Large intestine (tissue), 3 donors: Measurements from ENCODE around the gene LRMDA. TPM values are rescaled to one million over a fixed set of nuclear protein-coding genes. Genes with fewer than 3 reads are reported as not detected.

ENCODE experiments used
- DNase-seq, 2 donors: peaks; one replicate each; pipeline versions ENCODE4 v3.0.0 to v3.0.0-alpha.2; 2013
- H3K27ac ChIP-seq: one replicate; pipeline ENCODE4 v1.5.1; 2013; ENCODE audit warnings: low read length
- H3K27me3 ChIP-seq: 2 replicates; pipeline ENCODE4 v1.6.1; 2013; ENCODE audit warnings: low read length; ENCODE audit not compliant: control insufficient read depth, insufficient read depth
- H3K36me3 ChIP-seq: 2 replicates; pipeline ENCODE4 v1.6.1; 2013; ENCODE audit warnings: low read length; ENCODE audit not compliant: control insufficient read depth, insufficient read depth
- H3K4me1 ChIP-seq: one replicate; pipeline ENCODE4 v1.6.1; 2013; ENCODE audit warnings: low read length; ENCODE audit not compliant: control insufficient read depth, insufficient read depth
- H3K4me3 ChIP-seq: one replicate; pipeline ENCODE4 v1.5.1; 2013; ENCODE audit warnings: low read length
- H3K9me3 ChIP-seq: one replicate; pipeline ENCODE4 v1.6.1; 2013; ENCODE audit warnings: mild to moderate bottlenecking, low read depth, low read length, moderate library complexity; ENCODE audit not compliant: control insufficient read depth
- WGBS: methylation state at CpG from one replicate; pipeline ENCODE4 v1.1.5; 2013; ENCODE audit warnings: low lambda C conversion rate; ENCODE audit not compliant: insufficient coverage; 5-methylcytosine and 5-hydroxymethylcytosine counted together
- polyA plus RNA-seq: library from polyadenylated mRNA; unstranded; fragments of 120-200 nt; gene quantifications from one replicate; pipeline ENCODE4 v1.2.1, GENCODE V29; 2013

LRMDA gene
- polyA plus RNA-seq, 1 donor: 5.3 TPM

- Histone ChIP-seq H3K4me1 (peaks cover 7% of the 10 kb centered on the region), H3K4me3 (no peak overlapping the region), H3K36me3 (no peaks in the 10 kb centered on the region), H3K9me3 (peaks cover 3% of the 10 kb centered on the region), H3K27ac (no peak overlapping the region), H3K27me3 (no peaks in the 10 kb centered on the region)
- DNase-seq: no peak
- WGBS: no CpG with 5 or more reads among the region's 2 CpGs
These were observed 16.7 kb downstream of the LRMDA start for GRCh38 chr10:75448166-75448565.

- H3K4me1 ChIP-seq: peaks cover 7% of the 10 kb centered on the region
- H3K27me3 ChIP-seq: no peaks in the 10 kb centered on the region
- no peak overlapping the region for H3K27ac ChIP-seq
- H3K36me3 ChIP-seq: no peaks in the 10 kb centered on the region
- no peak for DNase-seq
- H3K4me3 ChIP-seq: no peak overlapping the region
- WGBS: no CpG with 5 or more reads among the region's 7 CpGs
- H3K9me3 ChIP-seq: peaks cover 3% of the 10 kb centered on the region
These were observed 18.1 kb downstream of the LRMDA start for GRCh38 chr10:75449382-75450074.

GRCh38 chr10:75450075-75450445, 18.6 kb downstream of the LRMDA start:
- no peak for DNase-seq
- WGBS: 29% methylated on average over 1 of the region's 4 CpGs
- H3K4me1 ChIP-seq: peaks cover 7% of the 10 kb centered on the region
- no peak overlapping the region for H3K4me3 ChIP-seq
- no peaks in the 10 kb centered on the region for H3K36me3 ChIP-seq
- no peaks in the 10 kb centered on the region for H3K9me3 ChIP-seq
- H3K27ac ChIP-seq: no peak overlapping the region
- no peaks in the 10 kb centered on the region for H3K27me3 ChIP-seq

- no peak for DNase-seq
- 100% methylated on average over 1 of the region's 18 CpGs for WGBS
- H3K36me3 ChIP-seq: no peaks in the 10 kb centered on the region
- peaks cover 7% of the 10 kb centered on the region for H3K4me1 ChIP-seq
- no peaks in the 10 kb centered on the region for H3K9me3 ChIP-seq
- H3K27ac ChIP-seq: no peak overlapping the region
- no peaks in the 10 kb centered on the region for H3K27me3 ChIP-seq
- H3K4me3 ChIP-seq: no peak overlapping the region
These were observed 19.5 kb downstream of the LRMDA start for GRCh38 chr10:75450644-75451640.

- Histone ChIP-seq H3K4me1 (peaks cover 7% of the 10 kb centered on the region), H3K27ac (no peak overlapping the region), H3K4me3 (no peak overlapping the region), H3K9me3 (peaks cover 2% of the 10 kb centered on the region), H3K27me3 (no peaks in the 10 kb centered on the region), H3K36me3 (no peaks in the 10 kb centered on the region)
- no CpG with 5 or more reads among the region's 5 CpGs for WGBS
- DNase-seq: no peak
These were observed 20.4 kb downstream of the LRMDA start for GRCh38 chr10:75451831-75452230.

- WGBS: no CpG with 5 or more reads among the region's 1 CpG
- peaks cover 7% of the 10 kb centered on the region for H3K4me1 ChIP-seq
- peaks cover 2% of the 10 kb centered on the region for H3K9me3 ChIP-seq
- no peak overlapping the region for H3K4me3 ChIP-seq
- DNase-seq: no peak
- H3K36me3 ChIP-seq: no peaks in the 10 kb centered on the region
- H3K27ac ChIP-seq: no peak overlapping the region
- H3K27me3 ChIP-seq: no peaks in the 10 kb centered on the region
These were observed 21.6 kb downstream of the LRMDA start for GRCh38 chr10:75452997-75453396.

GRCh38 chr10:75456122-75456521, 24.7 kb downstream of the LRMDA start:
- peaks cover 2% of the 10 kb centered on the region for H3K9me3 ChIP-seq
- no peak for DNase-seq
- H3K4me3 ChIP-seq: no peak overlapping the region
- no CpG with 5 or more reads among the region's 9 CpGs for WGBS
- H3K4me1 ChIP-seq: peaks cover 3% of the 10 kb centered on the region
- H3K27me3 ChIP-seq: no peaks in the 10 kb centered on the region
- H3K27ac ChIP-seq: no peak overlapping the region
- H3K36me3 ChIP-seq: no peaks in the 10 kb centered on the region

- WGBS: 100% methylated on average over 1 of the region's 1 CpG
These were observed 28.6 kb downstream of the LRMDA start for GRCh38 chr10:75460059-75460458.

GRCh38 chr10:75461672-75462649, 30.5 kb downstream of the LRMDA start:
- Histone ChIP-seq H3K4me3 (no peak overlapping the region), H3K27me3 (no peaks in the 10 kb centered on the region), H3K9me3 (no peaks in the 10 kb centered on the region), H3K27ac (no peak overlapping the region), H3K36me3 (no peaks in the 10 kb centered on the region), H3K4me1 (peaks cover 3% of the 10 kb centered on the region)
- 86% methylated on average over 8 of the region's 15 CpGs for WGBS
- DNase-seq: no peak

More at GRCh38 chr10:75460059-75460458, 28.6 kb downstream of the LRMDA start:
- no peak overlapping the region for H3K27ac ChIP-seq
- peaks cover 2% of the 10 kb centered on the region for H3K9me3 ChIP-seq
- no peak for DNase-seq
- no peak overlapping the region for H3K4me3 ChIP-seq
- no peaks in the 10 kb centered on the region for H3K27me3 ChIP-seq
- no peaks in the 10 kb centered on the region for H3K36me3 ChIP-seq
- H3K4me1 ChIP-seq: peaks cover 3% of the 10 kb centered on the region

GRCh38 chr10:75462865-75463264, 31.4 kb downstream of the LRMDA start:
- Histone ChIP-seq H3K4me1 (peaks cover 3% of the 10 kb centered on the region), H3K4me3 (no peak overlapping the region), H3K27me3 (no peaks in the 10 kb centered on the region), H3K9me3 (no peaks in the 10 kb centered on the region), H3K27ac (no peak overlapping the region), H3K36me3 (no peaks in the 10 kb centered on the region)
- DNase-seq: no peak
- WGBS: 100% methylated on average over 1 of the region's 9 CpGs
